HUES48 (cell line): ENCODE measurements around the gene ZNF208.
"Not testable (repeated sequence)": the region's sequence is repeated elsewhere in the genome, so short reads cannot be mapped to it uniquely, and the experiment has no call there.

ENCODE experiments used
- H3K27ac ChIP-seq: one replicate; pipeline ENCODE4 v1.7.0; 2013; ENCODE audit warnings: low read depth, low read length, inconsistent platforms
- H3K27me3 ChIP-seq: 2 replicates; pipeline ENCODE4 v1.6.1; 2013; ENCODE audit warnings: mild to moderate bottlenecking, low read length; ENCODE audit not compliant: control insufficient read depth, insufficient read depth
- H3K36me3 ChIP-seq: 2 replicates; pipeline ENCODE4 v1.6.1; 2013; ENCODE audit warnings: low read length; ENCODE audit not compliant: control insufficient read depth, insufficient read depth
- H3K4me1 ChIP-seq: 2 replicates; pipeline ENCODE4 v1.6.1; 2013; ENCODE audit warnings: mild to moderate bottlenecking, low read length; ENCODE audit not compliant: control insufficient read depth, insufficient read depth
- H3K4me3 ChIP-seq: 2 replicates; pipeline ENCODE4 v1.5.1; 2013; ENCODE audit warnings: mild to moderate bottlenecking, low read depth, low read length
- H3K9ac ChIP-seq: 2 replicates; pipeline ENCODE4 v1.6.1; 2013; ENCODE audit warnings: mild to moderate bottlenecking, low read depth, low read length, moderate library complexity
- H3K9me3 ChIP-seq: 2 replicates; pipeline ENCODE4 v1.6.1; 2013; ENCODE audit warnings: low read length; ENCODE audit not compliant: control insufficient read depth, insufficient read depth

ZNF208 gene

GRCh38 chr19:21885516-21885915 is 125.2 kb downstream of the ZNF208 start:
- H3K27ac ChIP-seq, H3K27me3 ChIP-seq, H3K4me1 ChIP-seq, H3K36me3 ChIP-seq, H3K4me3 ChIP-seq, H3K9ac ChIP-seq: not testable (repeated sequence)
- H3K9me3 ChIP-seq: peaks cover 37% of the 10 kb centered on the region

GRCh38 chr19:21884786-21885185 is 126.0 kb downstream of the ZNF208 start:
- not testable (repeated sequence) for H3K9ac ChIP-seq, H3K4me1 ChIP-seq, H3K27me3 ChIP-seq, H3K36me3 ChIP-seq, H3K27ac ChIP-seq, H3K4me3 ChIP-seq
- H3K9me3 ChIP-seq: peaks cover 40% of the 10 kb centered on the region

- H3K27ac ChIP-seq: no peak overlapping the region
- H3K27me3 ChIP-seq: no peaks in the 10 kb centered on the region
- H3K36me3 ChIP-seq: no peaks in the 10 kb centered on the region
- no peak overlapping the region for H3K4me3 ChIP-seq
- H3K9ac ChIP-seq: no peak overlapping the region
- peaks cover 53% of the 10 kb centered on the region for H3K9me3 ChIP-seq
- no peaks in the 10 kb centered on the region for H3K4me1 ChIP-seq
Measured at GRCh38 chr19:21883516-21883915, 127.2 kb downstream of the ZNF208 start.
